ENCODE measurements around the gene GOLGA8A.

- TF ChIP-seq CTCF (conservative IDR thresholded peaks at IDR 0.05; ENCODE audit: low read length) (no peak), EZH2phosphoT487 (IDR thresholded peaks at IDR 0.05; ENCODE audit: borderline replicate concordance) (no peak)
Observed at GRCh38 chr15:34439878-34440277, 2.3 kb upstream of the GOLGA8A start.

All from Loucy (cell line).